HEK293 (cell line): ENCODE measurements around the gene UBE2V1.

Source experiments
- BCL11B ChIP-seq: fragments of 450-650 bp; formaldehyde crosslinking; IDR thresholded peaks from 2 replicates; pipeline ENCODE4 v1.5.1; 2016; ENCODE audit warnings: low read depth, missing biosample characterization, missing genetic modification characterization
- CTCF ChIP-seq: fragments of 450-650 bp; formaldehyde crosslinking; IDR thresholded peaks from 2 replicates; pipeline ENCODE4 v1.5.1; 2016; ENCODE audit warnings: missing biosample characterization, missing genetic modification characterization
- ELK4 ChIP-seq: IDR thresholded peaks from 2 replicates; pipeline ENCODE4 v1.6.1; 2011; ENCODE audit warnings: mild to moderate bottlenecking, low read depth, low read length, borderline replicate concordance
- REPIN1 ChIP-seq: fragments of 450-650 bp; formaldehyde crosslinking; IDR thresholded peaks from 2 replicates; pipeline ENCODE4 v1.5.1; 2017; ENCODE audit warnings: missing biosample characterization, missing genetic modification characterization, low read depth
- SP7 ChIP-seq: fragments of 450-650 bp; formaldehyde crosslinking; IDR thresholded peaks from 2 replicates; pipeline ENCODE4 v1.5.1; 2016; ENCODE audit warnings: missing biosample characterization, missing genetic modification characterization
- YY1 ChIP-seq: fragments of 450-650 bp; formaldehyde crosslinking; IDR thresholded peaks from 2 replicates; pipeline ENCODE4 v1.5.1; 2018; ENCODE audit warnings: missing biosample characterization, missing genetic modification characterization
- ZBTB8A ChIP-seq: fragments of 450-650 bp; formaldehyde crosslinking; IDR thresholded peaks from 2 replicates; pipeline ENCODE4 v1.5.1; 2016; ENCODE audit warnings: missing biosample characterization, missing genetic modification characterization
- ZNF138 ChIP-seq: fragments of 450-650 bp; formaldehyde crosslinking; IDR thresholded peaks from 2 replicates; pipeline ENCODE4 v1.5.1; 2016; ENCODE audit warnings: missing biosample characterization, missing genetic modification characterization, borderline replicate concordance
- ZNF24 ChIP-seq: fragments of 450-650 bp; formaldehyde crosslinking; IDR thresholded peaks from 2 replicates; pipeline ENCODE4 v1.5.1; 2016; ENCODE audit warnings: missing biosample characterization, missing genetic modification characterization
- ZNF398 ChIP-seq: fragments of 450-650 bp; formaldehyde crosslinking; IDR thresholded peaks from 2 replicates; pipeline ENCODE4 v1.5.1; 2017; ENCODE audit warnings: missing biosample characterization, missing genetic modification characterization
- ZNF433 ChIP-seq: fragments of 450-650 bp; formaldehyde crosslinking; IDR thresholded peaks from 2 replicates; pipeline ENCODE4 v1.5.1; 2016; ENCODE audit warnings: missing biosample characterization, missing genetic modification characterization, low read depth
- ZNF677 ChIP-seq: fragments of 450-650 bp; IDR thresholded peaks from 2 replicates; pipeline ENCODE4 v1.5.0; 2018; ENCODE audit warnings: missing biosample characterization, mild to moderate bottlenecking, missing genetic modification characterization, moderate library complexity

- no peak for TF ChIP-seq ELK4
- no peak for TF ChIP-seq CTCF
- no peak for TF ChIP-seq ZNF24 (tag by site-specific recombination)
- TF ChIP-seq REPIN1 (tag by site-specific recombination) = no peak
- no peak for TF ChIP-seq BCL11B
- no peak for TF ChIP-seq YY1 (tag by site-specific recombination)
- no peak for TF ChIP-seq SP7 (tag by site-specific recombination)
- TF ChIP-seq ZNF677 = no peak
- no peak for TF ChIP-seq ZBTB8A
- TF ChIP-seq ZNF433 (tag by site-specific recombination) = no peak
- no peak for TF ChIP-seq ZNF138 (tag by site-specific recombination)
- TF ChIP-seq ZNF398 = no peak
These were observed 9.8 kb upstream of the UBE2V1 start for GRCh38 chr20:50122763-50123162.
